Pancreas (tissue), 10 donors: ENCODE measurements around the gene ADORA2A. TPM values are rescaled to one million over a fixed set of nuclear protein-coding genes. Genes with fewer than 3 reads are reported as not detected.

Experiments used
- ATAC-seq, 4 donors: fragments of 200-7000 bp; cut with Tn5 transposase; one replicate each; pipeline versions ENCODE4 v1.8.0 to v1.9.1; 2020; ENCODE audit warnings: mild to moderate bottlenecking in 4 of 4, moderate library complexity in 4 of 4
- DNase-seq, 6 donors: peaks; one replicate each; pipeline ENCODE4 v3.0.0-alpha.2; 2020
- FAIRE-seq: peaks from 2 replicates; lab custom pipeline; 2012; peaks lifted over from hg19 to GRCh38; lab: Jason Lieb, UNC
- H3K27ac ChIP-seq, 4 donors: fragments of 200-600 bp; sonication (generic); 1 replicate in 3 of 4; 2 replicates in 1 of 4; pipeline versions ENCODE4 v1.5.0 to v1.8.0; 2020
- H3K27me3 ChIP-seq, 4 donors: fragments of 200-600 bp; one replicate each; pipeline ENCODE4 v1.8.0; 2021
- H3K36me3 ChIP-seq, 3 donors: fragments of 200-600 bp; sonication (generic) in 1 of 3; one replicate each; pipeline versions ENCODE4 v1.5.0 to v1.8.0; 2020 to 2021
- H3K4me1 ChIP-seq, 3 donors: fragments of 200-600 bp; one replicate each; pipeline ENCODE4 v1.8.0; 2021
- H3K4me3 ChIP-seq, 4 donors: fragments of 200-600 bp; sonication (generic) in 2 of 4; one replicate each; pipeline versions ENCODE4 v1.5.0 to v1.8.0; 2020 to 2021
- H3K9me3 ChIP-seq, 4 donors: fragments of 200-600 bp; one replicate each; pipeline ENCODE4 v1.8.0; 2021
- CTCF ChIP-seq, 4 donors: fragments of 200-600 bp; sonication (generic) in 3 of 4; IDR thresholded peaks; one replicate each; pipeline versions ENCODE4 v1.5.0 to v1.8.0; 2021; ENCODE audit warnings: antibody characterized with exemption in 4 of 4
- WGBS, 2 donors: extraction: QIAGEN DNeasy Blood & Tissue Kit; methylation state at CpG; one replicate each; pipeline ENCODE4 v1.1.7; 2013; 5-methylcytosine and 5-hydroxymethylcytosine counted together
- intact Hi-C, 3 donors: fragments of 100-400 bp; cut with DNase I; formaldehyde crosslinking; loops; one replicate each; pipeline versions ENCODE4 v1.11.1 to v1.14.2; 2022
- polyA plus RNA-seq, 2 donors: library from polyadenylated mRNA; stranded (reverse); fragments of 200-250 nt; gene quantifications; one replicate each; pipeline ENCODE4 v1.2.3, GENCODE V29; 2013
- total RNA-seq, 6 donors: library from RNA; stranded (reverse); fragmentation: NEBNext Ultra II Directional in 4 of 6; extraction: Animal tissue kit (Norgen Biotek cat#: 25700) in 4 of 6; gene quantifications; one replicate each; pipeline versions ENCODE4 v1.2.1 to v1.2.4, GENCODE V29; 2021 to 2023
- donor health status: healthy with polysubstance abuse.
- donor health status: DM: no; HTN: no; CAD: no; lungs with moderate emphysema.
- donor health status: DM: no; HTN: no; CAD: no.
- donor health status: control.
- donor health status: control.
- donor health status: Bipolar disorder and iron deficiency.
- donor health status: DM: yes; HTN: yes; CAD: no.
- donor health status: DM: no; HTN: no; CAD: no.
- donor health status: DM: no; HTN: no; CAD: no.
- donor health status: DM: yes; HTN: yes; CAD: no.

The ADORA2A gene
- total and polyA plus RNA-seq, 8 donors = 0.85 to 10.4 (median 1.6) TPM

- Histone ChIP-seq H3K27me3 (no peaks in the 10 kb centered on the region), H3K36me3 (no peaks in the 10 kb centered on the region), H3K4me3 (no peak overlapping the region), H3K9me3 (no peaks in the 10 kb centered on the region), H3K4me1 (no peaks in the 10 kb centered on the region), H3K27ac (no peak overlapping the region)
- DNase-seq (peak in 1 of 6 donors; percentile 45), FAIRE-seq (no peak), ATAC-seq (no peak)
- intact Hi-C loops = no loop called here
- 92 to 93% methylated on average over 30 of the region's 30 CpGs for WGBS, 2 donors
- TF ChIP-seq CTCF (IDR thresholded peaks at IDR 0.05) = no peak
Measured at GRCh38 chr22:24440718-24441405, 13.5 kb downstream of the ADORA2A start.

- FAIRE-seq = no peak
- Histone ChIP-seq H3K36me3 (no peaks in the 10 kb centered on the region), H3K4me1 (no peaks in the 10 kb centered on the region), H3K27ac (no peak overlapping the region), H3K4me3 (no peak overlapping the region), H3K9me3 (no peaks in the 10 kb centered on the region), H3K27me3 (no peaks in the 10 kb centered on the region)
- no peak for ATAC-seq
- 75 to 79% methylated on average over 8 of the region's 8 CpGs for WGBS, 2 donors
- TF ChIP-seq CTCF (IDR thresholded peaks at IDR 0.05) = no peak
- no peak for DNase-seq
- intact Hi-C loops = no loop called here
Measured at GRCh38 chr22:24441406-24442351, 14.3 kb downstream of the ADORA2A start.

- DNase-seq = no peak
- Histone ChIP-seq H3K27me3 (no peaks in the 10 kb centered on the region), H3K27ac (no peak overlapping the region), H3K4me3 (no peak overlapping the region), H3K4me1 (no peaks in the 10 kb centered on the region), H3K9me3 (no peaks in the 10 kb centered on the region), H3K36me3 (no peaks in the 10 kb centered on the region)
- no peak for ATAC-seq
- 78 to 84% methylated on average over 8 of the region's 8 CpGs for WGBS, 2 donors
- FAIRE-seq = no peak
- TF ChIP-seq CTCF (IDR thresholded peaks at IDR 0.05) = no peak
- intact Hi-C loops = no loop called here
Measured at GRCh38 chr22:24442352-24442744, 14.9 kb downstream of the ADORA2A start.

GRCh38 chr22:24443668-24444067, 16.3 kb downstream of the ADORA2A start:
- H3K27me3 ChIP-seq = no peaks in the 10 kb centered on the region
- intact Hi-C loops = no loop called here
- H3K27ac ChIP-seq = no peak overlapping the region
- H3K4me1 ChIP-seq = no peaks in the 10 kb centered on the region
- H3K9me3 ChIP-seq = no peaks in the 10 kb centered on the region
- no peak overlapping the region for H3K4me3 ChIP-seq
- FAIRE-seq = no peak
- H3K36me3 ChIP-seq = no peaks in the 10 kb centered on the region
- ATAC-seq = no peak
- no peak for DNase-seq
- TF ChIP-seq CTCF (IDR thresholded peaks at IDR 0.05) = no peak
